Panc1 (cell line): ENCODE results near the gene CEACAM20. TPM values are rescaled to one million over a fixed set of nuclear protein-coding genes. Genes with fewer than 3 reads are reported as not detected.

ENCODE experiments used
- ATAC-seq: fragments of 200-7000 bp; cut with Tn5 transposase; 2 replicates; pipeline ENCODE4 v1.9.1; 2020; ENCODE audit warnings: mild to moderate bottlenecking, moderate library complexity
- BruUV-seq: library from RNA; stranded (reverse); fragments of 400-500 nt; replicated peaks from 2 replicates; lab custom pipeline; 2021; lab: Mats Ljungman, UMichigan
- CTCF ChIA-PET: fragments of 300-600 bp; sonication (Branson Sonifier 250); formaldehyde crosslinking; loops from one replicate; lab custom pipeline; 2022; ENCODE audit warnings: antibody characterized with exemption; lab: Charles Lee
- POLR2A ChIA-PET: fragments of 300-600 bp; sonication (Branson Sonifier 250); formaldehyde crosslinking; loops from one replicate; lab custom pipeline; 2022; ENCODE audit warnings: antibody characterized with exemption; lab: Charles Lee
- DNase-seq: peaks from one replicate; pipeline ENCODE4 v3.0.0-alpha.2; 2010; ENCODE audit warnings: low read depth, low spot score
- H3K27ac ChIP-seq: 2 replicates; pipeline ENCODE4 v1.5.1; 2011; ENCODE audit warnings: mild to moderate bottlenecking, low read length, inconsistent platforms
- H3K27me3 ChIP-seq: fragments of 200-500 bp; sonication (Bioruptor generic); 2 replicates; pipeline ENCODE4 v1.6.0; 2014; ENCODE audit warnings: low read length, inconsistent platforms; ENCODE audit not compliant: control insufficient read depth, insufficient read depth
- H3K36me3 ChIP-seq: fragments of 200-500 bp; sonication (Bioruptor generic); 2 replicates; pipeline ENCODE4 v1.5.1; 2014; ENCODE audit warnings: inconsistent platforms, mild to moderate bottlenecking, low read length, moderate library complexity; ENCODE audit not compliant: control insufficient read depth, insufficient read depth
- H3K4me1 ChIP-seq: 2 replicates; pipeline ENCODE4 v1.5.1; 2011; ENCODE audit warnings: inconsistent platforms, mild to moderate bottlenecking, low read length, moderate library complexity; ENCODE audit not compliant: control insufficient read depth, insufficient read depth
- H3K4me3 ChIP-seq, 2 experiments: 2 replicates each; pipeline ENCODE4 v1.5.1; 2011 to 2012; ENCODE audit warnings: low read depth in 2 of 2, low read length in 2 of 2, mild to moderate bottlenecking in 2 of 2, inconsistent platforms in 1 of 2, moderate library complexity in 1 of 2
- H3K9me3 ChIP-seq: fragments of 200-500 bp; sonication (Bioruptor generic); 2 replicates; pipeline ENCODE4 v1.5.1; 2014; ENCODE audit warnings: low read depth, mild to moderate bottlenecking, inconsistent platforms, low read length, moderate library complexity; ENCODE audit not compliant: control insufficient read depth, insufficient read depth
- CTCF ChIP-seq: fragments of 450-650 bp; IDR thresholded peaks from 2 replicates; pipeline ENCODE4 v1.5.1; 2017; ENCODE audit warnings: mild to moderate bottlenecking
- POLR2AphosphoS5 ChIP-seq: IDR thresholded peaks from 2 replicates; pipeline ENCODE4 v1.6.1; 2012; ENCODE audit warnings: mild to moderate bottlenecking, low read depth, low read length, moderate library complexity
- SIN3A ChIP-seq: IDR thresholded peaks from 2 replicates; pipeline ENCODE4 v1.6.1; 2012; ENCODE audit warnings: low read depth, mild to moderate bottlenecking, low read length, moderate library complexity, borderline replicate concordance; ENCODE audit not compliant: insufficient read depth
- TCF7L2 ChIP-seq: IDR thresholded peaks from 2 replicates; pipeline ENCODE4 v1.6.1; 2011; ENCODE audit warnings: mild to moderate bottlenecking, low read depth, low read length, inconsistent platforms
- in situ Hi-C: cut with HindIII; loops from 2 replicates; pipeline ENCODE4 v1.10.0; 2016; ENCODE audit warnings: low sequenced_read_pairs, low pct_unique_long_range_greater_than_20kb
- intact Hi-C: fragments of 100-400 bp; cut with micrococcal nuclease; formaldehyde crosslinking; loops from one replicate; pipeline ENCODE4 v1.10.0; 2022; ENCODE audit not compliant: unreplicated experiment
- total RNA-seq: library from RNA; stranded (reverse); gene quantifications from one replicate; pipeline ENCODE4 v1.2.1, GENCODE V29; 2021; ENCODE audit not compliant: unreplicated experiment
- TF ChIP-seq, protein P1 (sequence below), 2 experiments: IDR thresholded peaks; 2 replicates each; pipeline ENCODE4 v1.6.1; 2011 to 2012; ENCODE audit warnings: low read depth in 2 of 2, control low read depth in 1 of 2, low read length in 1 of 2, mild to moderate bottlenecking in 1 of 2, moderate library complexity in 1 of 2; ENCODE audit not compliant: insufficient read depth in 1 of 2

CEACAM20 gene
- total RNA-seq, 1 experiment from 2014 or later, result not detected

GRCh38 chr19:44574186-44574950 lies 44.9 kb upstream of the CEACAM20 start:
- Histone ChIP-seq H3K27ac (no peak overlapping the region), H3K4me1 (no peaks in the 10 kb centered on the region), H3K9me3 (no peaks in the 10 kb centered on the region), H3K27me3 (no peaks in the 10 kb centered on the region), H3K36me3 (no peaks in the 10 kb centered on the region), H3K4me3 (no peak overlapping the region)
- intact Hi-C loops (no loop called here), in situ Hi-C loops (no loop called here)
- DNase-seq (no peak), ATAC-seq (no peak)
- CTCF ChIA-PET, result interaction anchor here (0.6 to 0.7 kb wide), 2 partner anchors 139 to 146 kb away, joined by 3 to 10 read pairs; no protein-coding TSS in a partner anchor
- no TSS peak for BruUV-seq
- TF ChIP-seq SIN3A (no peak), CTCF (no peak)
- POLR2A ChIA-PET, result no interaction called here

DNA sequence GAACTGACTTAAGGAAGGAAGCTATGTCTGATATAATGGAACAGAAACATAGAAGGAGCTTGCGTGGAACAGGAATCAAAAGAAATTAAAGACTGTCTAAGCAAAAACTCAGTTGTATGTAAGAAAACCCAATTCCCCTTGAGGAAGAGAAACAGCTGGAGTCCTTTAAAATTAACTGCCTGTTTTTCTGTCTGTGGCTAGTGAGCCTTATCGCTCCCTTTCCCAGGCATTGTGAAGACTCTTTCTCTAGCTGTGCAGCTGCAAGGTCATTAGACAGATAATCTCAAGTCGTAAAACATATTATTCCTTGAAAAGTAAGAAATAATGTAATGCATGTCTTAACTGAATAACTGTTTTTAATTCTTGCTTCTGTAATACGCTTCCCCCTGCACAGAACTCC lies 44.2 kb upstream of the CEACAM20 start:
- ATAC-seq (no peak), DNase-seq (no peak)
- Histone ChIP-seq H3K27ac (no peak overlapping the region), H3K9me3 (no peaks in the 10 kb centered on the region), H3K27me3 (no peaks in the 10 kb centered on the region), H3K36me3 (no peaks in the 10 kb centered on the region), H3K4me1 (no peaks in the 10 kb centered on the region), H3K4me3 (no peak overlapping the region)
- ChIA-PET POLR2A (no interaction called here), CTCF (interaction anchor here (0.6 to 0.7 kb wide), 3 partner anchors 140 to 377 kb away, joined by 3 to 10 read pairs (median 4); no protein-coding TSS in a partner anchor)
- intact Hi-C loops (no loop called here), in situ Hi-C loops (no loop called here)
- no peak for TF ChIP-seq CTCF
- BruUV-seq, result no TSS peak

GRCh38 chr19:44573183-44573582 lies 43.7 kb upstream of the CEACAM20 start:
- TF ChIP-seq CTCF, result no peak
- no peak for TF ChIP-seq TCF7L2
- no peak for TF ChIP-seq SIN3A
- TF ChIP-seq POLR2AphosphoS5, result no peak
- TF ChIP-seq, protein P1, sequence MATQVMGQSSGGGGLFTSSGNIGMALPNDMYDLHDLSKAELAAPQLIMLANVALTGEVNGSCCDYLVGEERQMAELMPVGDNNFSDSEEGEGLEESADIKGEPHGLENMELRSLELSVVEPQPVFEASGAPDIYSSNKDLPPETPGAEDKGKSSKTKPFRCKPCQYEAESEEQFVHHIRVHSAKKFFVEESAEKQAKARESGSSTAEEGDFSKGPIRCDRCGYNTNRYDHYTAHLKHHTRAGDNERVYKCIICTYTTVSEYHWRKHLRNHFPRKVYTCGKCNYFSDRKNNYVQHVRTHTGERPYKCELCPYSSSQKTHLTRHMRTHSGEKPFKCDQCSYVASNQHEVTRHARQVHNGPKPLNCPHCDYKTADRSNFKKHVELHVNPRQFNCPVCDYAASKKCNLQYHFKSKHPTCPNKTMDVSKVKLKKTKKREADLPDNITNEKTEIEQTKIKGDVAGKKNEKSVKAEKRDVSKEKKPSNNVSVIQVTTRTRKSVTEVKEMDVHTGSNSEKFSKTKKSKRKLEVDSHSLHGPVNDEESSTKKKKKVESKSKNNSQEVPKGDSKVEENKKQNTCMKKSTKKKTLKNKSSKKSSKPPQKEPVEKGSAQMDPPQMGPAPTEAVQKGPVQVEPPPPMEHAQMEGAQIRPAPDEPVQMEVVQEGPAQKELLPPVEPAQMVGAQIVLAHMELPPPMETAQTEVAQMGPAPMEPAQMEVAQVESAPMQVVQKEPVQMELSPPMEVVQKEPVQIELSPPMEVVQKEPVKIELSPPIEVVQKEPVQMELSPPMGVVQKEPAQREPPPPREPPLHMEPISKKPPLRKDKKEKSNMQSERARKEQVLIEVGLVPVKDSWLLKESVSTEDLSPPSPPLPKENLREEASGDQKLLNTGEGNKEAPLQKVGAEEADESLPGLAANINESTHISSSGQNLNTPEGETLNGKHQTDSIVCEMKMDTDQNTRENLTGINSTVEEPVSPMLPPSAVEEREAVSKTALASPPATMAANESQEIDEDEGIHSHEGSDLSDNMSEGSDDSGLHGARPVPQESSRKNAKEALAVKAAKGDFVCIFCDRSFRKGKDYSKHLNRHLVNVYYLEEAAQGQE (IDR thresholded peaks at IDR 0.05; ENCODE audit: insufficient read depth in 1 of 2, low read depth in 2 of 2, low read length in 1 of 2), result no peak
- in situ Hi-C loops (no loop called here), intact Hi-C loops (no loop called here)
- POLR2A ChIA-PET, result no interaction called here
- no TSS peak for BruUV-seq
- H3K9me3 ChIP-seq, result no peaks in the 10 kb centered on the region
- no peaks in the 10 kb centered on the region for H3K4me1 ChIP-seq
- no peak overlapping the region for H3K27ac ChIP-seq
- DNase-seq (no peak), ATAC-seq (no peak)
- H3K27me3 ChIP-seq, result no peaks in the 10 kb centered on the region
- H3K36me3 ChIP-seq, result no peaks in the 10 kb centered on the region
- no peak overlapping the region for H3K4me3 ChIP-seq
- CTCF ChIA-PET, result interaction anchor here (0.6 to 0.7 kb wide), 2 partner anchors 140 to 378 kb away, joined by 3 to 4 read pairs; no protein-coding TSS in a partner anchor
